Activated T-cell treated with anti-CD3 and anti-CD28 coated beads, Interleukin-2, amount 50 U/mL, for 1 hour (primary cell): ENCODE measurements around the gene APBB2.
"Not testable (repeated sequence)": the region's sequence is repeated elsewhere in the genome, so short reads cannot be mapped to it uniquely, and the experiment has no call there.

Source experiments
- DNase-seq: peaks from one replicate; pipeline ENCODE4 v3.0.0-alpha.2; 2020

APBB2 gene

DNA sequence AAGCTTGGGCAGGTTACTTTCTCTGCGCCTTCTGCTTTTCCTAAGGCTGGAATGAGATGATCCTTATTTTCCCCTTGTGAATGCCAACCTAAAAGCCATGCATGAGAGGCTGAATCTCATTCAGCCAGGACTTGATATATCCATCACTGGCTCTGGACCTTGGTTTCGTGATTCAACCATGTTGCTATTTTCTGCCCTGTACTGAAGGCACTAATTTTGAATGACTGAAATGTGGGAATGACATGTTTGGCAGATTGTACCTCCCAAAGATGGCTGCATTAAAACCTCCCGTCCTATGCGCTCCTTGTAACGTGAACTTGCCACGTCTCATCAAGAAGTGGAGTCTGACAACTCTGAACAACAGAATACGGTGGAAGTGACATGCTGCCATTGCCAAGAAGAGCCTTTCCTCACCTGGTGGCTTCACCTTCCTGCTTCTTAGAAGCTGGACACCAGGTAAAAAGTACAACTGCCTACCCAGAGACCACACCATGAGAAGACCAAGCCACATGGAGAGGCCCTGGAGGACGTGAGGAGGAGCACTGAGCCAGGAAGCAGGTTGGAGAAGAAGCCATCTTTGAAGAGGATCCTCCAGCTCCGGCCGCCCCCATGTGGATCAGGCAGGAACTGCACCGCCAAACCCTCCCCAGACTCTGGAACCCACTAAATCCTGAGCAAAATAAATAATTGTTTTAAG lies 290.1 kb downstream of the APBB2 start:
- DNase-seq: peak; percentile 64

DNA sequence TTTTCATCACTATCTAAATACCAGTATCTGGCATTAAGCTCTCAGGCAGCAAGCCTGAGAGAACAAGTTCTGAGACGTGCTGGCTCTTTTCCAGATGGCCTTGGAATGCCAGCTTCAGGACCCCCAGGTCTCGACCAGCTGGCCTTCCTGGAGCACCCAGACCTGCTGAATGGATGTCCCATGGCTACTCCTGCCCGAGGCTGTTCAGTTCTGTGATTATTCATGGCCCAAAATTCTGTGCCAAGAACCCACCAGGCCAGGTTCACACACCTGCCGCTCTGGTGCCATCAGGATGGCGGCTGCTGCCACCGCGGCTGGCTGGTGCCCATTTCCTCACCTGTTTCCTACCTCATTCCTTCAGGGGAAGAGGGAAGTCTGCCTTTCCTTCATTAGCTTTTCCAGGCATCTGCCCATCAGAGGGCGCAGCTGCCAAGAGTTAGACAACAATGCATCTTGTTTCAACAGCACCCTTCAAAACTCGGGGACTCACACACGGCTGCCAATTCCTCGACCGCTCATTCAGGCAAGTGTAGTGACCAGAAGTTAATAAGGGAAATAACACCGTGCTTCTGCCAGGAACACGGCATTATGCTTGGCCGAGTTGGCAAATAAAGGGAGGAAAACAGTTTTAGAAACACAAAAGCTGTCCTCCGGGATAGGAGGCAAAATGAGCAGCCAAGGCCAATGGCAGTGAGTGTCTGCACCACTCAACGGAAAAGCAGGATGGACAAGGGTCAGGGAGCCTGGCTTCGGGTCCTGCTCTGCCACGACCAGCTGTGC lies 290.8 kb downstream of the APBB2 start:
- no peak for DNase-seq

DNA sequence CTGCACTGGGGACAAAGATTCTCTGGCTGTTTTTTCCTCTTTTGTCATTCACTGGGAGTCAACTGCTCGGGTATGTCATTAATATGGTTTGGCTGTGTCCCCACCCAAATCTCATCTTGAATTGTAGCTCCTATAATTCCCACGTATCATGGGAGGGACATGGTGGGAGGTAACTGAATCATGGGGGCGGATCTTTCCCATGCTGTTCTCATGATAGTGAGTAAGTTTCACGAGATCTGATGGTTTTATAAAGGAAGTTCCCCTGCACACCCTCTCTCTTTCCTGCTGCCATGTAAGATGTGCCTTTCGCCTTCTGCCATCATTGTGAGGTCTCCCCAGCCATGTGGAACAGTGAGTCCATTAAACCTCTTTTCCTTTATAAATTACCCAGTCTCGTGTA lies 294.4 kb downstream of the APBB2 start:
- not testable (repeated sequence) for DNase-seq

DNA sequence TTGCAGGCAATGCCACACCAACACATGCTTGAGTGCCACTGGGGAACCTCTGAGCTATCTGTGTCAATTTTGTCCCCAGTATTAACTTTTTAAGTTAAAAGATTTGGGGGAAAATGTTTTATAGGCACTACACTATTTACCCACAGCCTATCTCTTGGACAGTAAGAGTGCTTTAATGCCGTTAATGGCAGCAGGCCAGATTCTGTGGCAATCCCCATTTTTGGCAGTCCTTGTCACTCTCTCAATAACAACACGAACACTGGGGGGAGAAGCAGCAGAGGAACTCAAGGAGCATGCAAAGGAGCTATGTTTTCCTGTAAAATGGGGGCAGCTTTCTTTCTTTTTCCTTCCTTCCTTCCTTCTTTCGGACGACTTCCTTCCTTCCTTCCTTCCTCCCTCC lies 296.0 kb downstream of the APBB2 start:
- DNase-seq: no peak

DNA sequence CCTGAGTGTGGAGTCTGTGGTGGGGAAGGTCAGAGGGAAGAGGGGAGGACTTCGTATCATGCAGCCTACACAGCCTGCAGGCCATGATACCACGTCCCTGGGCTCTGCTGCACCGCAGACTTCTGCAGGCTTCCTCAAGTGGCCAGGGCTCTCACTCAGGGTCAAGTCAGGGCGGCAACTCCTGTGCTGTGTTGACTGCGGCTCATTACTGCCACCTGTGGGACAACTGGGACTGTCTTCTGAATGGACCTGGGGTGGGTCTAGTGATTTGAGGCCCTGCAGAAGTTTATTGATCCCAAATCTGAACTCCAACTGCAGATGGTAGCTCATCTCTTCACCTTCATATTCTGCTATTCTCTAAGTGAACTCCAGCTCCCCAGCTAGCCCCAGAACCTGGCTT lies 297.5 kb downstream of the APBB2 start:
- no peak for DNase-seq

DNA sequence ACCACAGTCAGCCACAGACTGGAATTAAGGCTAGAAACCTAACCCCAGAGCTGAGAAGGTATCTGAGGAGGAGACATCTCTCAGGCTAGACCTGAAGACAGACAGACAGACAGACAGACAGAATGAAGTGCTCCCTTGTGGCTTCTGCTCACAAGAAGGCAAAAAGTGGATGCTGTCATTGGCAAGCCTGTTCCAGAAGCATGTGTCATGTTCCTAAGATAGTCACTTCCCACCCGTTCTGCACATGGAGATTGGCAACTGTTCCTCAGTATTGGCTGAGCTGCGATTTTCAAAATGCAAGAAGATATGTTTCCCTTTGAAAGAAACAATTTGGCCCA lies 298.2 kb downstream of the APBB2 start:
- no peak for DNase-seq

DNA sequence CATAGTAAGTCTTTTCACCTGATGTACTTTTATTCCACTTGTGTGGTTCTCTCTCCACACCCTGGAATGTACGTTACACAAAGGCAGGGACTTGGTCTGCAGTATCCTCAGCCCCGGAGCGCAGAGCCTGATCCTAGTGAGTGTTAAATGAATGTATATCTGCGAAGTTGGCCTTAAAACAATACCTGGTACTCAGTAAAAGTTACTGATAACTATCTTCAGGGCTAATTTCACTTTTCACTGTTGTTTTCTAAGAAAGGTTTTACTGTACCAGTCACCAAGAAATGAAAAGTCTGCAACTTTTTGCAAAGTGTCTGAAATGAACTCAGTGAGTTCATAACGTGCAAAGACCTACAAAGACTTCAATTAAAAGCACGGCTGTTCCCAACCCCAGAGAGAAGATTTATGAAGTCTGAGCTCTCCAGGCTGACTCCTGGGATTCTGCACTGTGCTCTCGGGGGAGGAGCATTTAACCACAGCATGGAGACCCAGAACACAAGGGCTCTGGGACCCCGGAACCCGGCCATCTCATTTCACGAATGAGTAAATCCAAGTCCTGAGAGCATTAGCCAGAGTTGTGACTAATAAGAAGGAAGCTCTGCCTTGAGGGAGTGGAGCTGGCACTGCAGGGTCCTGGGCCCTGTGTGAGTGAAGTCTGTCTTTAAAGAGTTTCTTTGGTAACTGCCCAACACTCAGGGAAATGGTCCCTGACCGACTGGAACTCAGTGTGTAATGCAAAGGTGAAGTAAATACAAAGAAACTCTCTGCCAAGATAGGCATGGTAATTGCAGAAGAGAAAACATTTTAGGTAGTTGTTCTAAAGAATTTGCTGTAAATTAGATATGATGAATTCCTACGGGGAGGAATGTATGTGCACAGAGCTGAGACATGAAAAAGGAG lies 298.8 kb downstream of the APBB2 start:
- no peak for DNase-seq

DNA sequence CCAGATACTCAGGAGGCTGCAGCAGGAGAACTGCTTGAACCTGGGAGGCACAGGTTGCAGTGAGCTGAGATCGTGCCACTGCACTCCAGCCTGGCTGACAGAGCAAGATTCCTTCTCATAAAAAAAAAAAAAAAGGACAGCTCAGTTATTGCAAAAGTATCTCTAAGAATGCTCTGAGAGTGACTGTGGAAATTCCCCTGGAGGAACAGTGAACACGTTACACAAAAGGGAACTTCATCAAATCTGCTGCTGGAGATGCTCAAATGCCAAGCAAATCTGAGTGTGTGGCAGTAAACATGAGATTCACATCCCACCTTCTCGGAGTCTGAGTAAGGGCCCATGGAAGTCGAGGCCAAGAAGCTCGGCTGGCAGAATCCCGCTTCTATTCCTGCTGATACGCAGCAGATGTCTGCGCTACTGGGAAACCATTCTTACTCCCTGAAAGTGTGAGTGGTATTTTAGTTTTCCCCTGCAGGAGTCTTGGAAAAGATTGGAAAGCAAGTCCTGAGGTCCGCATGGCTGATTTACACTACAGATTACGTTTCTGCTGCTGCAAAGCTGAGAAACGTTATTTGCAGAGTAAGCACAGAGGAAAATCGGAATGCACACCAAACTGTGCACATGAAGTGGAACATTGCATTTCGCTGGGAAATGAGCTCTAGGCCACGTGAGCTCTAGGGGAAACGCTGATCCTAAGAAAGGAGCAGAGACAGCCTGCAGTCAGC lies 301.7 kb downstream of the APBB2 start:
- DNase-seq: no peak

DNA sequence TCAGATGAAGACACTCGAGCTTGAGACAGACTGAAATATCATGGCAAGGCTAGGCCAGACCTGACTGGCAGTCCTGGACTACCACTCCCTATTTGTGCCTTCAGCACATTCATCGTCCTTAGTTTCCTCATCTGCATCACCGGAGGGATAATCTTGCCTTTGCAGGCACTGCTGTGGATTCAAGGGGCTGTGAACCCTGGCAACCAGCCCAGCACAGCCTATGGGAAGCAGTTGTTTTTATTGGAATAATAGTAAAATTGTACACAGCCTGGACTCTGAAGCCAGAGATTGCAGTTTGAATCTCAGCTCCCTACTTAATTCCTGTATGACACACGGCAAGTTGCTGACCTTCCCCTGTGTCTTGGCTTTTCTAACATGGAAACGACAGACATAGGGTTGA lies 303.6 kb downstream of the APBB2 start:
- DNase-seq: no peak

DNA sequence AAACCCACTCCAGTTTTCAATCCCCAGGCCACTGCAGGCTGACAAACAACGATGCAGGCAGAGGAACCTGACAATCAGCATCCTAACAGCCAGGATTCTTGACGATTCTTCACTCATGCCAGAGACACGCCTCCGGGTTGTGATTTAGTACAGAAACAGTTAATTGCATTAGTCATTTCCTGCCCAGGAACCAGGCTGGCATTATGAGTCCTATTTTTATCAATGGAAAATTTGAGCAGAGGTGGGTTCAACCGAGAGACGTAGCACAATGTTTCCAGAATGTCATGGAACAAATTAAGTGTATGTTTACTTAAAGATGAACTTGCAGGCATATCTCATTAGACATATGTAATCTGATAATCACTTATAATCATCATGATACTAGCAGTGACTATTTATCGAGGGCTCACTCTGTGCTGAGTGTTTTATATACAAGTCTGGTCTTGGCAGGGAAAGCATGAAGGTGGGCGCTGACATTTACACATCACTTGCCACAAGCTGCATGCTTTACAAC lies 304.9 kb downstream of the APBB2 start:
- no peak for DNase-seq

DNA sequence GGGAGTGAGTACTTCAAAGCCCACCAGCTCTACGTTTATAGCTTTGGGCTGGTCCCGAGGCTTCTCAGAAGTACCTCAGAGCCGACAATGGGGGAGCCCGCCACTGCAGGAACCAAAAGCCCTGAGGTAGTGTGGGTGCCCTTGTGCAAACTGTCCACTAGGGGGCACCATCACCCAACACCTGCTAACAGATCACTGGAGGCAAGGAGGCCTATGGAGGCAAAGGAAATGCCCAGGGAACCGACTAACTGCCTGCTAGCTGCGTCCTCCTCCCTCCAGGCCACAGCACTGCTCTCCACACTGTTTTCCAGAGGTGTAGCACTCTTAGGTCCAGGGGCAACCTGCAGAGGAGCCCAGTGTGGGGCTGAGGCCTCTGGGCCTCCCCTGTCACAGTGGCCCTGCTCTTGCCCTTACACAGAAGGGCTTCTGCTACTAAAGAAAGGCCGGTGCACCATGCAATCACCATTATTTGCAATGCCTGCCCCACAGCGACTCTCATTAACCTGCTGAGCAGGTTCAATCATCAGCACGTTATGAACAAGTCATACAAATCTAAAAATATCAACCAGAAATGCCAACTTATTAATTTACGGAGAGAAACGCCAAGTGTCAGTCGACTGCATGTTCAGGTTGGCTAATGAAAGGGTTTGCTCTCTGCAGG lies 305.5 kb downstream of the APBB2 start:
- DNase-seq: peak; percentile 50

DNA sequence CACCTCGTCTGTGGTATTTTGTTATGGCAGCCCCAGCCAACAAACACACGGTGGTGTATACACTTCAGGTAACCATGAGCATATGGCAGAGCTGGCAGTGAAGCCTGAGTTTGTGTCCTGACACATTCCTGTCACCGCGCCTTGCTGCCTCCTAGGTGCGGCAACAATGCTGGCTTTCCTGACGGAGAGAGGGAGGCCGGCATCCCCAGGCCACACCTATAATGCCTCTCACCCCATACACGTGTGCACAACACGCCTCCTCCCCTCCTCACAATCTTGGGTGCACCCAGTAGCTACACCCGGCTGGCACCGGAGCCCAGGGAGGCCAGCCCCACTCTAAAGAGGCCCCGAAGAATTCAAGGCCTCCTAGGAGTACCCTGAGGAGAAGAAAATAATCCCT lies 306.0 kb downstream of the APBB2 start:
- DNase-seq: no peak

DNA sequence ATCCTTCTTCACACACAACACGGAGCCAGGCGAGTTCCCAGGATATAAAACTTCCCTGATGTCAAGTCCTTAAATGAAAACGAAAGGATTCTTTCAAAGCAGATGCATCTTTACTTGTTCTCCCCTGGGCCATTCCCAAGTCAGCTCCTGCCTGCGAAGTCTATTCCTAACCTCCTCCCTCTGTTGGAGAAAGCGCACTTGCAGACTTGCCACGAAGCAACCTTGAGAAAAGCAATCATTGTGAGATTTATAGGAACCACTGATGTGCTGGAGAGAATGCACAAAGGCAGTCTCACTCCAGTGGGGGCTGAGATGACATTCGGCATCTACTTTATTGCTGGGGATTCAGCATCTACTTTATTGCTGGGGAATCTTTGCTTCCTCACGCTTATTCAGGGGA lies 308.9 kb downstream of the APBB2 start:
- DNase-seq: no peak

DNA sequence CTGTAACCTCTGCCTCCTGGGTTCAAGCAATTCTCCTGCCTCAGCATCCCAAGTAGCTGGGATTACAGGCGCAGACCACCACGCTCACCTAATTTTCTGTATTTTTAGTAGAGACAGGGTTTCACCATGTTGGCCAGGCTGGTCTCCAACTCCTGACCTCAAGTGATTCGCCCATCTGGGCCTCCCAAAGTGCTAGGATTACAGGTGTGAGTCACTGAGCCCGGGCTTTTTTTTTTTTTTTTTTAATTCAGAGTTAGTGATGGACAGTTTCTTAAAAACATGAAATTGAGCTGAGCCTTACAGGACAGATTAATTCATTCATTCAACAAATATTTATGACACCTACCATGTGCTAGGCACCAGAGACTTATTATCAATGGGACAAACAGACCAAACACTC lies 313.8 kb downstream of the APBB2 start:
- DNase-seq: not testable (repeated sequence)

DNA sequence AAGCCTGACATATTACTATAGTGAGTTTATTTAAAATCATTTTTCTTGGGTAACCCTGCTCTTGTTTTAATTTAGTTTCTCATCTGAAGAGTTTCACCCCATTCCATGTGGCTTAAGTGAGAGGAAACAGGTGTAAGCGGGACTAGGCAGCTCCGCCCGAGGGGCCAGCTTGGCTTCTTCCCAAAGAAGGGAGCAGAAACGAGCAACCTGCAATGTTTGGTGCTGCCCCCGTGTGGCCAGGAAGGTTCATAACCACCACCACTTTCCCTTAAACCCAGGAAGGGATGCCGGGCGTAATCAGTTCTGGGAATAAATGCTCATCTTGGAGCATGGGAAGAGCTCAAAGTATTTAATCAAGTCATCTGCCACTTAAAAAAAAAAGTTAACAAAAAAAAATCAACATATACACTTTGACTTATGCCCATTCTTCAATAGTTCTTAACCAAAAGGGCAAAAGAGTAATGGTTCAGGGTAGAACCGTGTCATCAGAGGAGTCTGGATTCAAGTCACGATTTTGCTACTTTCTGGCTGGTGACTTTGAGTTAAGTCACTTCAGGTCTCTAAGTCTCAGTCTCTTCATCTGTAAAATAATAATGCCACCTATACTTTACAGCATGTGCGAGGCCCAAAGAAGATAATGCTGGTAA lies 316.7 kb downstream of the APBB2 start:
- DNase-seq: peak; percentile 62

DNA sequence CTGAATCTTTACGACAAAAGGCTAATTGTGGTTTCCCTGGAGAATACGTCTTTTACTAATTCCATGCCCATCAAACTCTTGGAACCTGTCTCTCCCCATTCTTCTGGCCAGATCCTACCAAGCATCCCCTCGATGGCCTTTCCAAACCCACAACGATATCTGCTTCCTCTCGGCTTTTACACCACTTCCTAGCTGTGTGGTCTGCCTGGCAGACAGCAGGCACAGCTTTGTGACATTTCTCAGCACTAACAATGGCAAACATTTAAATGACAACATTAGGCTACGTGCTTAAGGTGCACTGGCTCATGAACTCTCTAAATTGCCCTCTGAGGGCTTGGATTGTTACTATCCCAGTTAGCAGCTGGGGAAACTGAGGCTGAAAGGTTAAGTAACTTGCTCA lies 323.6 kb downstream of the APBB2 start:
- no peak for DNase-seq

DNA sequence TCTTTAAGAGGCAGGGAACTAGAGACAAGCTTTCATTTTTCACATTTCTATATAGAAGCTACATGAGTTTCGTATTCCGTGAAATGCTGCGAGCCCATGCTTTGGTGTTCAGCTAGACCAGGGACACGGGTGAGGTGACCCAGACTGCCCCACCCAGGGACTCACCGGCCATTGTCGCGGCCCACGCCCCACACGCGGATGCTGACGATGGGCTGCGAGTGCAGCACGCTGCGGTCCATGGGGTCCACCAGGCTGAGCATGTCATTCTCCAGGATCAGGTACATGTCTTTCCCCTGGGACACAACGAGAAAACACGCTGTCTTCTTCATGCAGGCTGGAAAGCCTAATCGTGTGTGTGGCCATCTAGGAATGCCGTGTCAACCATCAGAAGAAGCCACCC lies 324.1 kb downstream of the APBB2 start:
- DNase-seq: no peak

DNA sequence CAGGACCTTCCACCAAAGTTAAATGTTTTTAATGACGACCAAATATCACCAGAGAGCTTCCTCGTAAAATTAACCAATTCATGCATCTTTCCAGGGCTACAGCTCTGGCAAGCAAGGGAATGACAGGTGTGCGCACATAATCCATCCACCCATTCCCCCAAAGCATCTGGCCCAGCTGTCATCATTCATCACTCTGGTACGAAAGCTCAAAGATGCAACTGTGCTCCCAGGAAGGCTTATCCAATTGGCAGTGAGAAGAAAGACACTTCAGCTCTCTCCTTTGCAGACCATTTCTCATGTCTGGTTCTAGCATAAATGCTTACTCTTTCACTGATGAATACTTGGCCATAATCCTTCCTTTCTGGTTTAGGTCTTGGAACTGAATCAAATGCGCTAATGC lies 325.4 kb downstream of the APBB2 start:
- DNase-seq: no peak

DNA sequence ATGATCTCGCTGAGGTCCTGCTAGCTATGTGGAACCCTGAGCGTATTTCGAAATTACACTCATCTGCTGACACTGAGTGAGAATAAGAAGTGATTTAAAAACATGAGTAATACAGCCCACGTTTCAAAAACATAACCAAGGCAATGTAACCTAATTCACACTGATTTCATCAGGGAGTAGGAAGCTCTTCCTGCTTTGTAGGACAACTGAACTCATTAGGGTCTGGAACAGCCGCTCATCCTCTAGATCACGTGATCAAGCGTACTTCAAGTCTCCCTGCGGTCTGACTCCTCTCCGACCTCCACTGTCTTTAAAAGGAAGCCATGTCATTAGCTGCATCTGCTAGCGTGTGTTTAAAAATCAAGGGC lies 326.6 kb downstream of the APBB2 start:
- DNase-seq: no peak

DNA sequence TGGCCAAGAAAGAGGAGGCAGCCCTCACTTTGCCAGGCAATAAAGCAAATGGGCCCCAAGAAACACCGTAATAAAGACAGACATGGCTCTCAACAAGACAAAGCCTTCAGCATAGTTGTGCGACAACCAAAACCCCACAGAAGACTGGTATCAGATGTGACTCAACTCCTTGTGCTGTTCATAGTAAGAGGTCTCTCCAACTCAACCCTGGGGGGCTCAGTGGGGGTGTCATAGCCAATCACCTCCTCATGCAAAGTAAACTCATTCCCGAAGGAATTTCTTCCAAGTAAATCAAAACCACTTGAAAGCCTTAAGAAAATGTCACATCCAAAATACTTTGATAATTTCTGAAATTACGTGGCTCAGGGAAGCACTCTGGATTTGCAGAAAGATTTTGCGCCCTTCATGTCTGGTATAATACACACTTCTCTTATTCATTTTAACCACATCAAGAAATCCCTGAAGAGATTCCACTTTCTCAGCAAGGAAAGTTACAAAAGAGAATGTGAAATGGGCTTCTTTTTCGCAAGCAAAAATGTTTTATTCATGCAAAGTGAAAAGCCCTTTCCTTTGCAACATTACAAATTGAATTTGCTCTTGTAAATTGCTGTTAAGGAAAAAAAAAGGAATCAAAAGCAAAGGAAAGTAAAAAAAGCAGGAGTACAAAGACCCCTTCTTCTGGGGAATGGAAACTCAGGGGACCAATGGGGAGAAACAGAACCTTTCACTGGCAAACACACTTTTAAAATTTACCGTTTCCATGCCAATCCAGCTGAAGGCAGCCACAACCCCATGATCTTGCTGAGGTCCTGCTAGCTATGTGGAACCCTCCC lies 327.2 kb downstream of the APBB2 start:
- no peak for DNase-seq

DNA sequence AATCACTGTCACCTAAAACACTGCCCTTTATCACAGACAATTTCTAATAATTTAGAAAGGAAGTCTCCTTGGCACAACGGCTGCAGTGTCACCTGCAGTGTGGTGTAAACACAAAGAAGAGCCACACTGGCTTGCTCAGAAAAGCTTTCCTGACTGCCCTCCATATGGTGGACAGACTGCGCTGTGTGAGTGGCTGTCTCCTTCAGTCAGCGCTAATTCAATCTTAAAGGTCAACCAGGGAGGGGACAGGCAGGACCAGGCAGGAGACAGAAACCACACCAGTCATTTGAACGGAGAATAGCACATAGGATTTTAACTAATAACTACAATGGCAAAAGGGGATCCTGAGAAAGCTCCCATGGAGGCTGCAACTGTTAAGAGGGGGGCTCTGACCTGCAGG lies 332.5 kb downstream of the APBB2 start:
- DNase-seq: no peak
